NOMO-1 treated with dmso at 0.1 percent for 144 hours (cell line): ENCODE results near the gene STAG2.
"Not testable (repeated sequence)": the region's sequence is repeated elsewhere in the genome, so short reads cannot be mapped to it uniquely, and the experiment has no call there.

Experiments used
- DNase-seq: peaks from one replicate; lab custom pipeline; 2025; ENCODE audit not compliant: unreplicated experiment; lab: John Stamatoyannopoulos, UW

Gene STAG2

GRCh38 chrX:123961268-123962005 lies at the start of gene STAG2:
TSS of gene STAG2 (plus strand) at chrX:123961706. CDS start at chrX:124022628, 60,922 bp downstream.
- DNase-seq: peak; percentile 64

GRCh38 chrX:123917069-123917468 lies 44.4 kb upstream of the STAG2 start:
- no peak for DNase-seq

GRCh38 chrX:123918106-123918721 lies 43.3 kb upstream of the STAG2 start:
- DNase-seq: no peak

GRCh38 chrX:123920105-123920785 lies 41.3 kb upstream of the STAG2 start:
- DNase-seq: no peak

- no peak for DNase-seq
These were observed 38.3 kb upstream of the STAG2 start for GRCh38 chrX:123923211-123923610.

- no peak for DNase-seq
These were observed 37.3 kb upstream of the STAG2 start for GRCh38 chrX:123924186-123924585.

- no peak for DNase-seq
These were observed 33.7 kb upstream of the STAG2 start for GRCh38 chrX:123927845-123928244.

- DNase-seq: not testable (repeated sequence)
These were observed 29.5 kb upstream of the STAG2 start for GRCh38 chrX:123932055-123932454.

- no peak for DNase-seq
These were observed 18.4 kb upstream of the STAG2 start for GRCh38 chrX:123943074-123943473.

GRCh38 chrX:123943488-123943887 lies 18.0 kb upstream of the STAG2 start:
- DNase-seq: no peak

- no peak for DNase-seq
These were observed 11.7 kb upstream of the STAG2 start for GRCh38 chrX:123949846-123950245.

- no peak for DNase-seq
These were observed 2.0 kb upstream of the STAG2 start for GRCh38 chrX:123959281-123960063.

GRCh38 chrX:123960956-123961267 lies 594 bp upstream of the STAG2 start:
- no peak for DNase-seq

- DNase-seq: no peak
These were observed 531 bp downstream of the STAG2 start for GRCh38 chrX:123962006-123962467.

GRCh38 chrX:123962794-123963373 lies 1.4 kb downstream of the STAG2 start:
- peak; percentile 88 for DNase-seq

- no peak for DNase-seq
These were observed 2.8 kb downstream of the STAG2 start for GRCh38 chrX:123964156-123964834.

- DNase-seq: no peak
These were observed 4.2 kb downstream of the STAG2 start for GRCh38 chrX:123965712-123966111.

GRCh38 chrX:123967497-123967896 lies 6.0 kb downstream of the STAG2 start:
- DNase-seq: no peak

GRCh38 chrX:123968383-123969050 lies 7.0 kb downstream of the STAG2 start:
- DNase-seq: no peak

- DNase-seq: peak; percentile 38
These were observed 10.5 kb downstream of the STAG2 start for GRCh38 chrX:123971982-123972381.
